GM04503 (cell line): ENCODE measurements around the gene RNU6-9.

Experiments
- DNase-seq: peaks from one replicate; pipeline ENCODE4 v3.0.0-alpha.2; 2012; ENCODE audit warnings: low read depth

Gene RNU6-9

GRCh38 chr19:936175-936546 is 42.9 kb downstream of the RNU6-9 start:
- no peak for DNase-seq

DNA sequence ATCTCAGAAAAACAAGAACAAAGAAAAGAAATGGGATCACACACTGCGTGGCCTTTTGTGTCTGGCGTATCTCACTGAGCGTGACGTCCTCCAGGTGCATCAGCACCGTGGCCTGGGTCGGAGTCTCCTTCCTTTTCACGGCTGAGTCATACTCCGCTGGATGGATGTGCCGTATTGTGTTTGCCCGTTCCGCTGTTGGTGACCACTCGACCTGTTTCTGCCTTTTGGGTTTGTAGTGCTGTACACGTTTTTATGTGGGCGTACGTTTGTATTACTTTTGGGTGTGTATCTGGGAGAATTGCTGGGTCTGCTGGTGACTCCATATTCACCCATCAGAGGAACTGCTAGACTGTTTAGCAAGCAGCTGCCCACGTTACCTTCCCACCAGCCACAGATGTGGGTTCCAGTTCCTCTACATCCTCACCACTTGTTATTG is 44.0 kb downstream of the RNU6-9 start:
- no peak for DNase-seq

GRCh38 chr19:938233-938923 is 45.1 kb downstream of the RNU6-9 start:
- DNase-seq = no peak

GRCh38 chr19:939439-939838 is 46.2 kb downstream of the RNU6-9 start:
- DNase-seq = no peak

DNA sequence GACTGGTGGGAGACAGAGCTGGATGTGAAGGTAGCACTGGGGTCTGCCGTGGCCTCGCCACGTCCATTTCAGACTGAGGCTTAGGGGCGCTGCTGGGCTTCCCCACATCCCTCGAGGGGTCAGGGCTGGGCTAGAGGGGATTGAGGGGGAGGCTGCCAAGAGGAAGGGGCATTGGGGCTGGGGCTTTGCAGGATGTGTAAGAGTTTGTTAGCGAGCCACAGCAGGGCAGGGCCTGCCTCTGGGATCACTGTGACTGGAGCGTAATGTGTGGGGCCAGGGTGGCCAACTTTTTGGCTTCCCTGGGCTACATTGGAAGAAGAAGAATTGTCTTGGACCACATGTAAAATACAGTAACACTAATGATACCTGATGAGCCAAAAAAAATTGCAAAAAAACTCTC is 46.6 kb downstream of the RNU6-9 start:
- no peak for DNase-seq

GRCh38 chr19:940591-941291 is 47.5 kb downstream of the RNU6-9 start:
- no peak for DNase-seq

GRCh38 chr19:941292-942132 is 48.2 kb downstream of the RNU6-9 start:
- DNase-seq = no peak

DNA sequence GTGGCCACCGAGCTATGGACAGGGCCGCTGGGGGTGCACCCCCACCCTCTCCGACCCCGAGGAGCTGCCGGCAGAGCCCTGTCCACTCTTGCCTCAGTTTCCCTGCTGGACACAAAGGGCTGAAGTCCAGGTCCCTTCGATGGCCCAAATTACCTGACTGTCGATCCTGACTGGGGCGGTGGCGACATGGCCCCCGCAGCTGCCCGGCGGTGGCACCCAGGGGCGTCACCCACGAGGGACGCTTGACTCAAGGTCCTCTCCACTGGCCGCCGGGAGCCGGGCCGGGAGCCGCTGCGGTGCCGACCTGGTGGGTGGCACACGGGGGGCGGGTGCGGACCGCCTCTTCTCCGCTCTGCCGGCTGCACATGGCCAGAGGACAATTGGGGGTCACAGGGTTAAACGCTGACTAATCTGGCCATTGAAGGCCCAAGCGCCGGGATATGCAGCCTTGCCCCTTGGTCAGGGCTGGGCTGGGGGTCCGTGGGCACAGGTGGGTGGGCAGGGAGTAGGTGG is 48.9 kb downstream of the RNU6-9 start:
- no peak for DNase-seq
